Activated CD4-positive, alpha-beta memory T cell treated with anti-CD3 and anti-CD28 coated beads, Interleukin-2, amount 10 ng/mL, durations not matched to agents 7 days and 5 days (primary cell): ENCODE results near the gene MATN4. TPM values are rescaled to one million over a fixed set of nuclear protein-coding genes. Genes with fewer than 3 reads are reported as not detected.

Source experiments
- CTCF ChIA-PET: fragments of 350-600 bp; sonication (Branson Sonifier 250); formaldehyde crosslinking; loops from one replicate; lab custom pipeline; 2021; ENCODE audit warnings: antibody characterized with exemption, inconsistent platforms; lab: Charles Lee
- POLR2A ChIA-PET: fragments of 350-600 bp; sonication (Branson Sonifier 250); formaldehyde crosslinking; loops from one replicate; lab custom pipeline; 2021; ENCODE audit warnings: antibody characterized with exemption; lab: Charles Lee
- DNase-seq: peaks from one replicate; pipeline ENCODE4 v3.0.0-alpha.2; 2020
- H3K27ac Mint-ChIP-seq: one replicate; pipeline ENCODE4 v1.8.0; 2021; ENCODE audit warnings: mild to moderate bottlenecking, mixed read lengths
- H3K27me3 Mint-ChIP-seq: one replicate; pipeline ENCODE4 v1.8.0; 2021; ENCODE audit warnings: mixed read lengths
- H3K36me3 Mint-ChIP-seq: one replicate; pipeline ENCODE4 v1.8.0; 2021; ENCODE audit warnings: low read depth, mixed read lengths
- H3K4me1 Mint-ChIP-seq: one replicate; pipeline ENCODE4 v1.8.0; 2021; ENCODE audit warnings: mixed read lengths
- H3K4me3 Mint-ChIP-seq: one replicate; pipeline ENCODE4 v1.8.0; 2021; ENCODE audit warnings: mild to moderate bottlenecking, mixed read lengths
- H3K9me3 Mint-ChIP-seq: one replicate; pipeline ENCODE4 v1.8.0; 2021; ENCODE audit warnings: mixed read lengths
- total RNA-seq, 2 experiments: library from RNA; stranded (reverse); gene quantifications; one replicate each; pipeline ENCODE4 v1.2.3, GENCODE V29; 2021

The MATN4 gene
- total RNA-seq, 2 experiments from 2014 or later, result 0.83 to 1.5 TPM

- ChIA-PET CTCF (interaction anchor here (1.2 kb wide), 1 partner anchor 97 kb away, joined by 6 read pairs; no protein-coding TSS in a partner anchor), POLR2A (no interaction called here)
- Mint-ChIP-seq H3K27ac (no peak overlapping the region), H3K36me3 (peaks cover 15% of the 10 kb centered on the region), H3K4me1 (peaks cover 31% of the 10 kb centered on the region), H3K9me3 (no peaks in the 10 kb centered on the region), H3K4me3 (no peak overlapping the region), H3K27me3 (no peaks in the 10 kb centered on the region)
- no peak for DNase-seq
Observed at GRCh38 chr20:45339799-45340198, 31.7 kb upstream of the MATN4 start.

- H3K4me3 Mint-ChIP-seq, result no peak overlapping the region
- ChIA-PET CTCF (interaction anchor here (2.2 kb wide), 1 partner anchor 35 kb away, joined by 7 read pairs; no protein-coding TSS in a partner anchor), POLR2A (no interaction called here)
- no peak overlapping the region for H3K27ac Mint-ChIP-seq
- no peaks in the 10 kb centered on the region for H3K27me3 Mint-ChIP-seq
- no peak for DNase-seq
- peaks cover 24% of the 10 kb centered on the region for H3K4me1 Mint-ChIP-seq
- H3K9me3 Mint-ChIP-seq, result no peaks in the 10 kb centered on the region
- H3K36me3 Mint-ChIP-seq, result peaks cover 12% of the 10 kb centered on the region
Observed at GRCh38 chr20:45339084-45339483, 31.0 kb upstream of the MATN4 start.

GRCh38 chr20:45338121-45339030 lies 30.3 kb upstream of the MATN4 start:
- ChIA-PET CTCF (interaction anchor here (2.2 kb wide), 1 partner anchor 35 kb away, joined by 7 read pairs; no protein-coding TSS in a partner anchor), POLR2A (no interaction called here)
- Mint-ChIP-seq H3K27ac (no peak overlapping the region), H3K4me3 (no peak overlapping the region), H3K9me3 (no peaks in the 10 kb centered on the region), H3K27me3 (no peaks in the 10 kb centered on the region), H3K4me1 (peaks cover 20% of the 10 kb centered on the region), H3K36me3 (peaks cover 12% of the 10 kb centered on the region)
- DNase-seq, result no peak

GRCh38 chr20:45337367-45338120 lies 29.4 kb upstream of the MATN4 start:
- peaks cover 20% of the 10 kb centered on the region for H3K4me1 Mint-ChIP-seq
- no peak for DNase-seq
- peaks cover 12% of the 10 kb centered on the region for H3K36me3 Mint-ChIP-seq
- ChIA-PET CTCF (interaction anchor here (0.6 to 2.2 kb wide), 2 partner anchors 26 to 36 kb away, joined by 3 to 7 read pairs; no protein-coding TSS in a partner anchor), POLR2A (no interaction called here)
- H3K27ac Mint-ChIP-seq, result no peak overlapping the region
- H3K4me3 Mint-ChIP-seq, result no peak overlapping the region
- no peaks in the 10 kb centered on the region for H3K9me3 Mint-ChIP-seq
- no peaks in the 10 kb centered on the region for H3K27me3 Mint-ChIP-seq

- POLR2A ChIA-PET, result interaction anchor here (0.5 to 2.8 kb wide), 2 partner anchors 11 to 16 kb away, joined by 3 to 15 read pairs; partner anchors contain the start of gene SDC4
- CTCF ChIA-PET, result interaction anchor here (0.6 to 2.2 kb wide), 2 partner anchors 25 to 37 kb away, joined by 3 to 7 read pairs; no protein-coding TSS in a partner anchor
- DNase-seq, result no peak
- no peaks in the 10 kb centered on the region for H3K27me3 Mint-ChIP-seq
- H3K4me3 Mint-ChIP-seq, result no peak overlapping the region
- no peak overlapping the region for H3K27ac Mint-ChIP-seq
- H3K4me1 Mint-ChIP-seq, result peaks cover 15% of the 10 kb centered on the region
- peaks cover 12% of the 10 kb centered on the region for H3K36me3 Mint-ChIP-seq
- no peaks in the 10 kb centered on the region for H3K9me3 Mint-ChIP-seq
Observed at GRCh38 chr20:45336530-45337366, 28.6 kb upstream of the MATN4 start.

- Mint-ChIP-seq H3K9me3 (no peaks in the 10 kb centered on the region), H3K27ac (no peak overlapping the region), H3K4me3 (no peak overlapping the region), H3K4me1 (no peaks in the 10 kb centered on the region), H3K36me3 (peaks cover 17% of the 10 kb centered on the region), H3K27me3 (no peaks in the 10 kb centered on the region)
- POLR2A ChIA-PET, result no interaction called here
- CTCF ChIA-PET, result no interaction called here
- no peak for DNase-seq
Observed at GRCh38 chr20:45330476-45330875, 22.4 kb upstream of the MATN4 start.

GRCh38 chr20:45329497-45330319 lies 21.6 kb upstream of the MATN4 start:
- H3K27me3 Mint-ChIP-seq, result no peaks in the 10 kb centered on the region
- no peak overlapping the region for H3K27ac Mint-ChIP-seq
- no peak overlapping the region for H3K4me3 Mint-ChIP-seq
- no peak for DNase-seq
- POLR2A ChIA-PET, result no interaction called here
- no peaks in the 10 kb centered on the region for H3K4me1 Mint-ChIP-seq
- CTCF ChIA-PET, result interaction anchor here (1.6 kb wide), 1 partner anchor 107 kb away, joined by 3 read pairs; no protein-coding TSS in a partner anchor
- H3K9me3 Mint-ChIP-seq, result no peaks in the 10 kb centered on the region
- H3K36me3 Mint-ChIP-seq, result peaks cover 16% of the 10 kb centered on the region

- ChIA-PET POLR2A (interaction anchor here (1.3 kb wide), 1 partner anchor 34 kb away, joined by 3 read pairs; no protein-coding TSS in a partner anchor), CTCF (interaction anchor here (1.3 to 1.6 kb wide), 2 partner anchors 10 to 108 kb away, joined by 3 read pairs; no protein-coding TSS in a partner anchor)
- H3K27ac Mint-ChIP-seq, result no peak overlapping the region
- no peak for DNase-seq
- H3K4me3 Mint-ChIP-seq, result no peak overlapping the region
- peaks cover 16% of the 10 kb centered on the region for H3K36me3 Mint-ChIP-seq
- H3K4me1 Mint-ChIP-seq, result no peaks in the 10 kb centered on the region
- H3K9me3 Mint-ChIP-seq, result no peaks in the 10 kb centered on the region
- no peaks in the 10 kb centered on the region for H3K27me3 Mint-ChIP-seq
Observed at GRCh38 chr20:45328451-45328850, 20.4 kb upstream of the MATN4 start.

- CTCF ChIA-PET, result interaction anchor here (1.0 to 1.8 kb wide), 2 partner anchors 32 to 111 kb away, joined by 3 to 6 read pairs; no protein-coding TSS in a partner anchor
- POLR2A ChIA-PET, result no interaction called here
- DNase-seq, result no peak
- Mint-ChIP-seq H3K36me3 (peaks cover 16% of the 10 kb centered on the region), H3K27ac (no peak overlapping the region), H3K27me3 (no peaks in the 10 kb centered on the region), H3K4me3 (no peak overlapping the region), H3K4me1 (peaks cover 12% of the 10 kb centered on the region), H3K9me3 (no peaks in the 10 kb centered on the region)
Observed at GRCh38 chr20:45325371-45325770, 17.3 kb upstream of the MATN4 start.

- Mint-ChIP-seq H3K27me3 (no peaks in the 10 kb centered on the region), H3K4me1 (peaks cover 22% of the 10 kb centered on the region), H3K36me3 (peaks cover 12% of the 10 kb centered on the region), H3K4me3 (no peak overlapping the region), H3K27ac (no peak overlapping the region), H3K9me3 (no peaks in the 10 kb centered on the region)
- ChIA-PET CTCF (interaction anchor here (0.8 to 8.1 kb wide), 9 partner anchors 12 to 447 kb away, joined by 3 to 114 read pairs (median 6); no protein-coding TSS in a partner anchor), POLR2A (interaction anchor here (1.2 to 1.3 kb wide), 2 partner anchors 24 to 40 kb away, joined by 5 to 6 read pairs; partner anchors contain the start of genes SDC4 and SYS1)
- DNase-seq, result no peak
Observed at GRCh38 chr20:45323731-45324130, 15.6 kb upstream of the MATN4 start.

- Mint-ChIP-seq H3K27me3 (no peaks in the 10 kb centered on the region), H3K4me1 (peaks cover 30% of the 10 kb centered on the region), H3K4me3 (no peak overlapping the region), H3K36me3 (peaks cover 8% of the 10 kb centered on the region), H3K27ac (no peak overlapping the region), H3K9me3 (no peaks in the 10 kb centered on the region)
- ChIA-PET POLR2A (interaction anchor here (1.0 to 1.3 kb wide), 3 partner anchors 25 to 40 kb away, joined by 3 to 6 read pairs (median 5); partner anchors contain the start of genes SDC4 and SYS1), CTCF (interaction anchor here (0.6 to 8.1 kb wide), 9 partner anchors 11 to 448 kb away, joined by 3 to 114 read pairs (median 6); no protein-coding TSS in a partner anchor)
- no peak for DNase-seq
Observed at GRCh38 chr20:45322952-45323383, 14.9 kb upstream of the MATN4 start.
